Gastrocnemius medialis (tissue), 4 donors: Measurements from ENCODE around the gene VAC14.

Experiments
- POLR2A ChIP-seq, 2 donors: fragments of 450-650 bp; IDR thresholded peaks; one replicate each; pipeline ENCODE4 v1.6.1; 2017; ENCODE audit warnings: antibody characterized with exemption in 2 of 2, mild to moderate bottlenecking in 2 of 2, moderate library complexity in 2 of 2
- TF ChIP-seq, protein P1 (sequence below), 5 experiments: fragments of 450-650 bp in 3 of 5; fragments of 200-600 bp in 2 of 5; sonication (generic) in 2 of 5; IDR thresholded peaks in 4 of 5; conservative IDR thresholded peaks in 1 of 5; 1 replicate in 4 of 5; 2 replicates in 1 of 5; pipeline ENCODE4 v1.5.1; 2016 to 2019; ENCODE audit warnings: antibody characterized with exemption in 5 of 5, mild to moderate bottlenecking in 3 of 5, moderate library complexity in 3 of 5

DNA sequence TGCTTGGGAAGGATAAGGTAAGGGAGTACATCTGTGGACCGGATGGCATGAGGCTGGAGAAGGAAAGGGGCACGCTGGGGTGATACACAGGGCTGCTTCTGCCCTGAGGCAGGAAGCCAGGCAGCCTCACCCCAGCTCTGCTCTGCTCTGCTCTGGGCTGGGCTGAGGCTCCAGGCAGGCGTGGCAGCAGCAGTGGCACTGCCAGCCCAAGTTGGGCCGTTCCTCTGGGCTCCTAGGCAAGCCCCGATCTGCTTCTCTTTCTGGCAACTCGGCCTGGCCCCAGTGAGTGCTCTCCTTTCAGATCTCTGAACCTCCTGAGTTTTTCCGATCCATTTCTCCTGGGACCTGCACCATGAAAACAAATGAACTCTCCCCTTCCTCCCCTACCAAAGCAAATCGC is 44.9 kb downstream of the VAC14 start:
- TF ChIP-seq POLR2A (IDR thresholded peaks at IDR 0.05): no peak
- TF ChIP-seq, protein P1, sequence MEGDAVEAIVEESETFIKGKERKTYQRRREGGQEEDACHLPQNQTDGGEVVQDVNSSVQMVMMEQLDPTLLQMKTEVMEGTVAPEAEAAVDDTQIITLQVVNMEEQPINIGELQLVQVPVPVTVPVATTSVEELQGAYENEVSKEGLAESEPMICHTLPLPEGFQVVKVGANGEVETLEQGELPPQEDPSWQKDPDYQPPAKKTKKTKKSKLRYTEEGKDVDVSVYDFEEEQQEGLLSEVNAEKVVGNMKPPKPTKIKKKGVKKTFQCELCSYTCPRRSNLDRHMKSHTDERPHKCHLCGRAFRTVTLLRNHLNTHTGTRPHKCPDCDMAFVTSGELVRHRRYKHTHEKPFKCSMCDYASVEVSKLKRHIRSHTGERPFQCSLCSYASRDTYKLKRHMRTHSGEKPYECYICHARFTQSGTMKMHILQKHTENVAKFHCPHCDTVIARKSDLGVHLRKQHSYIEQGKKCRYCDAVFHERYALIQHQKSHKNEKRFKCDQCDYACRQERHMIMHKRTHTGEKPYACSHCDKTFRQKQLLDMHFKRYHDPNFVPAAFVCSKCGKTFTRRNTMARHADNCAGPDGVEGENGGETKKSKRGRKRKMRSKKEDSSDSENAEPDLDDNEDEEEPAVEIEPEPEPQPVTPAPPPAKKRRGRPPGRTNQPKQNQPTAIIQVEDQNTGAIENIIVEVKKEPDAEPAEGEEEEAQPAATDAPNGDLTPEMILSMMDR (IDR thresholded peaks at IDR 0.05 in 4 of 5, conservative IDR thresholded peaks at IDR 0.05 in 1 of 5): no peak
